ENCODE data around the gene ZNF692. TPM values are rescaled to one million over a fixed set of nuclear protein-coding genes. Genes with fewer than 3 reads are reported as not detected.
A peak's percentile ranks its signal among the peaks of the same experiment; 100 is the strongest.

ZNF692 gene
- total RNA-seq, 1 donor from 2014 or later: 26.8 TPM

GRCh38 chr1:248850124-248850523 lies 8.8 kb downstream of the ZNF692 start:
- Mint-ChIP-seq H3K36me3 (ENCODE audit: low read depth, unreplicated experiment) (peaks cover 37% of the 10 kb centered on the region), H3K4me1 (ENCODE audit: unreplicated experiment) (no peaks in the 10 kb centered on the region), H3K4me3 (ENCODE audit: unreplicated experiment) (no peak overlapping the region), H3K9me3 (ENCODE audit: unreplicated experiment) (no peaks in the 10 kb centered on the region), H3K27ac (ENCODE audit: unreplicated experiment) (no peak overlapping the region), H3K27me3 (ENCODE audit: unreplicated experiment) (peaks cover 6% of the 10 kb centered on the region)
- no peak for DNase-seq (ENCODE audit: low spot score)
- no peak for TF ChIP-seq CTCF (IDR thresholded peaks at IDR 0.05; ENCODE audit: unreplicated experiment)

DNA sequence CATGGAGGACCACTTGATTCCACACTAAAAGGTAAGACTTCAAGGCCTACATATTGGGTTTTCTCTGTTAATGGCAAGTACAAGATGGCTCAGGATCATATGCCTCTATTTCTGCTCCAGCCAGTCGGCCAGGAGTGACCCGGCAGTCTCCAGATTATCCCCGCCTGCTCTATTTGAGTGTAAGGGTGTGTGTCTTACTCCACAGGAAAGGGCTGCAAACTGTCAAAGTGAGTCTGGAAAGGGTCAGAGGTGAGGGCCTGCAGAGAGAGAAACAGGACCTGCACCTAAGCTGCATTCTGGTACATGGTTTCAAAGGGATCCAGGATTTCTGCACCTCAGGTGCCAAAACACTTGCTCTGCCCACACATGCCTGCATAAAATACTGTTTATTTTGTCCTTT lies 9.2 kb downstream of the ZNF692 start:
- no peak for DNase-seq (ENCODE audit: low spot score)
- no peak for TF ChIP-seq CTCF (IDR thresholded peaks at IDR 0.05; ENCODE audit: unreplicated experiment)
- Mint-ChIP-seq H3K27me3 (ENCODE audit: unreplicated experiment) (peaks cover 6% of the 10 kb centered on the region), H3K27ac (ENCODE audit: unreplicated experiment) (no peak overlapping the region), H3K4me3 (ENCODE audit: unreplicated experiment) (no peak overlapping the region), H3K4me1 (ENCODE audit: unreplicated experiment) (no peaks in the 10 kb centered on the region), H3K36me3 (ENCODE audit: low read depth, unreplicated experiment) (peaks cover 32% of the 10 kb centered on the region), H3K9me3 (ENCODE audit: unreplicated experiment) (no peaks in the 10 kb centered on the region)

DNA sequence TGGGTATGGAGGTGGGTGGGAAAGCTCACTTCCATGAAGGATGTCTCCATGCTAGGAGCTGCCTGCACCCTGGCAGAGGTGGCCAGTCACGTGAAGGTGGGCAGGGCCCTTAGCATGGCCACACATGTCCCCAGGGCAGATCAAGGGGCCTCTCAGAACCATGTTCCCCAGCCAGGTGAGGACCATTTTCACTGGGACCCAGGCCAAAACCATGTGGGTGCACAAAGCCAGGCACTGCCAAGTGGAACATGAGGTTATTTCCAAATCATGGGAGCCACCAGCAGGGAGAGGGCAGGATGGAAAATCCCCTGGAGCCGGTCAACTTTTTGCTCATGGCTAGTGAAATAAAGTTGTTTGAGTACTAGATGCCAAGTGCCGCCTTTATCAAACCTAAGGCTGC lies 9.7 kb downstream of the ZNF692 start:
- peak overlapping the region; percentile 12 for H3K27ac Mint-ChIP-seq (ENCODE audit: unreplicated experiment)
- no peak for DNase-seq (ENCODE audit: low spot score)
- TF ChIP-seq CTCF (IDR thresholded peaks at IDR 0.05; ENCODE audit: unreplicated experiment): no peak
- H3K4me3 Mint-ChIP-seq (ENCODE audit: unreplicated experiment): no peak overlapping the region
- H3K27me3 Mint-ChIP-seq (ENCODE audit: unreplicated experiment): peaks cover 6% of the 10 kb centered on the region
- peaks cover 27% of the 10 kb centered on the region for H3K36me3 Mint-ChIP-seq (ENCODE audit: low read depth, unreplicated experiment)
- H3K4me1 Mint-ChIP-seq (ENCODE audit: unreplicated experiment): no peaks in the 10 kb centered on the region
- no peaks in the 10 kb centered on the region for H3K9me3 Mint-ChIP-seq (ENCODE audit: unreplicated experiment)

- no peak for DNase-seq (ENCODE audit: low spot score)
- Mint-ChIP-seq H3K4me1 (ENCODE audit: unreplicated experiment) (no peaks in the 10 kb centered on the region), H3K9me3 (ENCODE audit: unreplicated experiment) (no peaks in the 10 kb centered on the region), H3K36me3 (ENCODE audit: low read depth, unreplicated experiment) (peaks cover 24% of the 10 kb centered on the region), H3K27ac (ENCODE audit: unreplicated experiment) (peak overlapping the region; percentile 12), H3K27me3 (ENCODE audit: unreplicated experiment) (peaks cover 6% of the 10 kb centered on the region), H3K4me3 (ENCODE audit: unreplicated experiment) (no peak overlapping the region)
- TF ChIP-seq CTCF (IDR thresholded peaks at IDR 0.05; ENCODE audit: unreplicated experiment): no peak
Observed at GRCh38 chr1:248848602-248849001, 10.3 kb downstream of the ZNF692 start.

- Mint-ChIP-seq H3K4me1 (ENCODE audit: unreplicated experiment) (no peaks in the 10 kb centered on the region), H3K9me3 (ENCODE audit: unreplicated experiment) (no peaks in the 10 kb centered on the region), H3K27me3 (ENCODE audit: unreplicated experiment) (peaks cover 6% of the 10 kb centered on the region), H3K4me3 (ENCODE audit: unreplicated experiment) (no peak overlapping the region), H3K36me3 (ENCODE audit: low read depth, unreplicated experiment) (peaks cover 24% of the 10 kb centered on the region), H3K27ac (ENCODE audit: unreplicated experiment) (no peak overlapping the region)
- DNase-seq (ENCODE audit: low spot score): no peak
- no peak for TF ChIP-seq CTCF (IDR thresholded peaks at IDR 0.05; ENCODE audit: unreplicated experiment)
Observed at GRCh38 chr1:248847956-248848561, 10.8 kb downstream of the ZNF692 start.

All from endothelial cell (in vitro differentiated cells).